H9 (cell line): ENCODE measurements around the gene ERCC8. TPM values are rescaled to one million over a fixed set of nuclear protein-coding genes. Genes with fewer than 3 reads are reported as not detected.

Experiments
- DNase-seq: peaks from one replicate; pipeline ENCODE4 v3.0.0-alpha.2; 2017
- H2AFZ ChIP-seq: one replicate; pipeline ENCODE4 v1.6.1; 2013; ENCODE audit warnings: mild to moderate bottlenecking, low read length, control low read depth, moderate library complexity
- H2AK5ac ChIP-seq: 2 replicates; pipeline ENCODE4 v1.6.1; 2013; ENCODE audit warnings: low read length, control low read depth, mixed read lengths; ENCODE audit not compliant: insufficient read length
- H2BK120ac ChIP-seq: one replicate; pipeline ENCODE4 v1.6.1; 2013; ENCODE audit warnings: low read depth, mild to moderate bottlenecking, low read length, control low read depth, inconsistent platforms; ENCODE audit not compliant: poor library complexity, severe bottlenecking
- H2BK12ac ChIP-seq: 2 replicates; pipeline ENCODE4 v1.6.1; 2013; ENCODE audit warnings: low read length, control low read depth, mixed read lengths, low read depth; ENCODE audit not compliant: insufficient read length
- H2BK15ac ChIP-seq: 2 replicates; pipeline ENCODE4 v1.6.1; 2013; ENCODE audit warnings: low read depth, low read length, control low read depth
- H2BK20ac ChIP-seq: one replicate; pipeline ENCODE4 v1.6.1; 2013; ENCODE audit warnings: low read depth, mild to moderate bottlenecking, low read length, control low read depth, inconsistent platforms; ENCODE audit not compliant: poor library complexity, severe bottlenecking
- H2BK5ac ChIP-seq: 2 replicates; pipeline ENCODE4 v1.6.1; 2013; ENCODE audit warnings: low read length, control low read depth, mixed read lengths; ENCODE audit not compliant: insufficient read length
- H3K14ac ChIP-seq: 2 replicates; pipeline ENCODE4 v1.6.1; 2013; ENCODE audit warnings: low read length, control low read depth; ENCODE audit not compliant: insufficient read depth
- H3K18ac ChIP-seq: 2 replicates; pipeline ENCODE4 v1.6.1; 2013; ENCODE audit warnings: low read depth, mild to moderate bottlenecking, mixed read lengths, low read length, control low read depth; ENCODE audit not compliant: insufficient read length
- H3K23ac ChIP-seq: 2 replicates; pipeline ENCODE4 v1.6.1; 2013; ENCODE audit warnings: low read length, control low read depth, mixed read lengths, low read depth; ENCODE audit not compliant: insufficient read length
- H3K23me2 ChIP-seq: 2 replicates; pipeline ENCODE4 v1.6.1; 2013; ENCODE audit warnings: low read depth, mild to moderate bottlenecking, mixed read lengths, low read length, control low read depth; ENCODE audit not compliant: insufficient read length, poor library complexity, severe bottlenecking
- H3K27ac ChIP-seq: 2 replicates; pipeline ENCODE4 v1.5.1; 2013; ENCODE audit warnings: low read length, control low read depth, mixed read lengths, low read depth; ENCODE audit not compliant: insufficient read length
- H3K27me3 ChIP-seq: 2 replicates; pipeline ENCODE4 v1.6.1; 2013; ENCODE audit warnings: low read length, control low read depth, inconsistent platforms; ENCODE audit not compliant: insufficient read depth
- H3K4ac ChIP-seq: 2 replicates; pipeline ENCODE4 v1.6.1; 2013; ENCODE audit warnings: low read depth, mild to moderate bottlenecking, control low read depth, inconsistent platforms, low read length, moderate library complexity
- H3K4me1 ChIP-seq: 2 replicates; pipeline ENCODE4 v1.6.1; 2013; ENCODE audit warnings: low read length, control low read depth, inconsistent platforms; ENCODE audit not compliant: insufficient read depth
- H3K4me2 ChIP-seq: 2 replicates; pipeline ENCODE4 v1.6.1; 2013; ENCODE audit warnings: low read length, control low read depth, mixed read lengths; ENCODE audit not compliant: insufficient read length, insufficient read depth
- H3K56ac ChIP-seq: 2 replicates; pipeline ENCODE4 v1.6.1; 2013; ENCODE audit warnings: low read depth, mild to moderate bottlenecking, mixed read lengths, low read length, control low read depth; ENCODE audit not compliant: insufficient read length
- H3K79me1 ChIP-seq: 2 replicates; pipeline ENCODE4 v1.6.1; 2013; ENCODE audit warnings: low read depth, mild to moderate bottlenecking, moderate library complexity, low read length, control low read depth, inconsistent platforms; ENCODE audit not compliant: insufficient read depth, poor library complexity, severe bottlenecking
- H3K79me2 ChIP-seq: 2 replicates; pipeline ENCODE4 v1.6.1; 2013; ENCODE audit warnings: low read length, control low read depth, inconsistent platforms; ENCODE audit not compliant: insufficient read depth
- H3K9ac ChIP-seq: 2 replicates; pipeline ENCODE4 v1.6.1; 2013; ENCODE audit warnings: low read length, control low read depth, mixed read lengths; ENCODE audit not compliant: insufficient read length; ENCODE audit errors: extremely low read depth
- H3K9me3 ChIP-seq: one replicate; pipeline ENCODE4 v1.6.1; 2013; ENCODE audit warnings: low read depth, low read length, inconsistent platforms; ENCODE audit not compliant: control insufficient read depth
- H3T11ph ChIP-seq: one replicate; pipeline ENCODE4 v1.6.1; 2013; ENCODE audit warnings: mild to moderate bottlenecking, low read length, control low read depth, inconsistent platforms
- H4K20me1 ChIP-seq: one replicate; pipeline ENCODE4 v1.6.1; 2013; ENCODE audit not compliant: control insufficient read depth, insufficient read length, insufficient read depth
- H4K5ac ChIP-seq: 2 replicates; pipeline ENCODE4 v1.6.1; 2013; ENCODE audit warnings: low read depth, mild to moderate bottlenecking, mixed read lengths, low read length, control low read depth; ENCODE audit not compliant: insufficient read length
- H4K8ac ChIP-seq: replicated peaks from 2 replicates; pipeline ENCODE4 v1.6.1; 2013; ENCODE audit warnings: low read length, control low read depth, mixed read lengths, low read depth; ENCODE audit not compliant: insufficient read length
- H4K91ac ChIP-seq: 2 replicates; pipeline ENCODE4 v1.6.1; 2013; ENCODE audit warnings: low read depth, mild to moderate bottlenecking, moderate library complexity, mixed read lengths, low read length, control low read depth; ENCODE audit not compliant: insufficient read length
- H3K27ac Mint-ChIP-seq, 3 experiments: 2 replicates in 2 of 3; 3 replicates in 1 of 3; pipeline ENCODE4 v1.8.0; 2020 to 2021; ENCODE audit warnings: mixed read lengths in 3 of 3, mild to moderate bottlenecking in 1 of 3, moderate library complexity in 1 of 3
- H3K27me3 Mint-ChIP-seq: 2 replicates; pipeline ENCODE4 v1.8.0; 2021; ENCODE audit warnings: low read depth, mild to moderate bottlenecking, moderate library complexity, mixed read lengths
- H3K36me3 Mint-ChIP-seq, 3 experiments: 2 replicates in 2 of 3; 3 replicates in 1 of 3; pipeline ENCODE4 v1.8.0; 2020 to 2021; ENCODE audit warnings: low read depth in 3 of 3, mixed read lengths in 3 of 3; ENCODE audit not compliant: insufficient read depth in 1 of 3
- H3K4me1 Mint-ChIP-seq, 2 experiments: 2 replicates each; pipeline ENCODE4 v1.8.0; 2020; ENCODE audit warnings: mixed read lengths in 2 of 2
- H3K4me3 Mint-ChIP-seq, 2 experiments: 2 replicates in 1 of 2; 3 replicates in 1 of 2; pipeline ENCODE4 v1.8.0; 2020 to 2021; ENCODE audit warnings: mild to moderate bottlenecking in 2 of 2, mixed read lengths in 2 of 2, moderate library complexity in 1 of 2
- H3K9me3 Mint-ChIP-seq, 2 experiments: 2 replicates in 1 of 2; 3 replicates in 1 of 2; pipeline ENCODE4 v1.8.0; 2020; ENCODE audit warnings: mild to moderate bottlenecking in 2 of 2, mixed read lengths in 2 of 2, moderate library complexity in 1 of 2
- total RNA-seq: library from RNA; stranded (reverse); gene quantifications from 2 replicates; pipeline ENCODE4 v1.2.1, GENCODE V29; 2021
- TF ChIP-seq, protein P1 (sequence below): fragments of 200-600 bp; sonication (generic); conservative IDR thresholded peaks from 3 replicates; pipeline ENCODE4 v1.8.0; 2021; ENCODE audit warnings: antibody characterized with exemption, mild to moderate bottlenecking

Gene ERCC8
- total RNA-seq, 1 experiment from 2014 or later = 18.0 TPM

- no peak overlapping the region for H3K9ac ChIP-seq
- H3K14ac ChIP-seq = no peak overlapping the region
- H3T11ph ChIP-seq = no peak overlapping the region
- H3K27ac ChIP-seq = no peak overlapping the region
- H3K4me1 ChIP-seq = no peaks in the 10 kb centered on the region
- H3K56ac ChIP-seq = no peak overlapping the region
- Mint-ChIP-seq H3K9me3 (peaks cover 14 to 23% of the 10 kb centered on the region in 2 experiments), H3K27me3 (no peaks in the 10 kb centered on the region), H3K4me3 (no peak overlapping the region), H3K27ac (no peak overlapping the region), H3K4me1 (no peaks in the 10 kb centered on the region), H3K36me3 (peaks cover 12 to 20% (median 17%) of the 10 kb centered on the region in 3 experiments)
- H2BK120ac ChIP-seq = no peak overlapping the region
- H4K8ac ChIP-seq = no peak overlapping the region
- no peaks in the 10 kb centered on the region for H3K79me1 ChIP-seq
- no peak overlapping the region for H2AFZ ChIP-seq
- no peak overlapping the region for H3K4ac ChIP-seq
- no peak overlapping the region for H3K4me2 ChIP-seq
- H2BK20ac ChIP-seq = no peak overlapping the region
- H3K79me2 ChIP-seq = no peaks in the 10 kb centered on the region
- no peak for DNase-seq
- no peak overlapping the region for H4K5ac ChIP-seq
- TF ChIP-seq, protein P1, sequence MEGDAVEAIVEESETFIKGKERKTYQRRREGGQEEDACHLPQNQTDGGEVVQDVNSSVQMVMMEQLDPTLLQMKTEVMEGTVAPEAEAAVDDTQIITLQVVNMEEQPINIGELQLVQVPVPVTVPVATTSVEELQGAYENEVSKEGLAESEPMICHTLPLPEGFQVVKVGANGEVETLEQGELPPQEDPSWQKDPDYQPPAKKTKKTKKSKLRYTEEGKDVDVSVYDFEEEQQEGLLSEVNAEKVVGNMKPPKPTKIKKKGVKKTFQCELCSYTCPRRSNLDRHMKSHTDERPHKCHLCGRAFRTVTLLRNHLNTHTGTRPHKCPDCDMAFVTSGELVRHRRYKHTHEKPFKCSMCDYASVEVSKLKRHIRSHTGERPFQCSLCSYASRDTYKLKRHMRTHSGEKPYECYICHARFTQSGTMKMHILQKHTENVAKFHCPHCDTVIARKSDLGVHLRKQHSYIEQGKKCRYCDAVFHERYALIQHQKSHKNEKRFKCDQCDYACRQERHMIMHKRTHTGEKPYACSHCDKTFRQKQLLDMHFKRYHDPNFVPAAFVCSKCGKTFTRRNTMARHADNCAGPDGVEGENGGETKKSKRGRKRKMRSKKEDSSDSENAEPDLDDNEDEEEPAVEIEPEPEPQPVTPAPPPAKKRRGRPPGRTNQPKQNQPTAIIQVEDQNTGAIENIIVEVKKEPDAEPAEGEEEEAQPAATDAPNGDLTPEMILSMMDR = no peak
- no peak overlapping the region for H2AK5ac ChIP-seq
- H2BK12ac ChIP-seq = no peak overlapping the region
- H3K23me2 ChIP-seq = no peaks in the 10 kb centered on the region
- H2BK5ac ChIP-seq = no peak overlapping the region
- no peak overlapping the region for H3K23ac ChIP-seq
- no peaks in the 10 kb centered on the region for H3K27me3 ChIP-seq
- H4K20me1 ChIP-seq = no peaks in the 10 kb centered on the region
- no peak overlapping the region for H2BK15ac ChIP-seq
- no peak overlapping the region for H3K18ac ChIP-seq
- no peaks in the 10 kb centered on the region for H3K9me3 ChIP-seq
- no peak overlapping the region for H4K91ac ChIP-seq
These were observed 72.0 kb downstream of the ERCC8 start for GRCh38 chr5:60872892-60873291.
